HEK293 (cell line): ENCODE measurements around the gene CLCNKB.

Experiments used
- IKZF3 ChIP-seq: fragments of 450-650 bp; IDR thresholded peaks from 2 replicates; pipeline ENCODE4 v1.5.0; 2018; ENCODE audit warnings: missing biosample characterization, mild to moderate bottlenecking, missing genetic modification characterization, moderate library complexity
- SP7 ChIP-seq: fragments of 450-650 bp; formaldehyde crosslinking; IDR thresholded peaks from 2 replicates; pipeline ENCODE4 v1.5.1; 2016; ENCODE audit warnings: missing biosample characterization, missing genetic modification characterization
- ZNF292 ChIP-seq: fragments of 450-650 bp; formaldehyde crosslinking; IDR thresholded peaks from 2 replicates; pipeline ENCODE4 v1.5.1; 2016; ENCODE audit warnings: low read depth, missing biosample characterization, missing genetic modification characterization, borderline replicate concordance
- ZNF792 ChIP-seq: fragments of 450-650 bp; formaldehyde crosslinking; IDR thresholded peaks from 2 replicates; pipeline ENCODE4 v1.5.1; 2016; ENCODE audit warnings: missing biosample characterization, missing genetic modification characterization
- TF ChIP-seq, protein P1 (sequence below): fragments of 450-650 bp; formaldehyde crosslinking; IDR thresholded peaks from 2 replicates; pipeline ENCODE4 v1.5.1; 2016; ENCODE audit warnings: missing biosample characterization, missing genetic modification characterization

DNA sequence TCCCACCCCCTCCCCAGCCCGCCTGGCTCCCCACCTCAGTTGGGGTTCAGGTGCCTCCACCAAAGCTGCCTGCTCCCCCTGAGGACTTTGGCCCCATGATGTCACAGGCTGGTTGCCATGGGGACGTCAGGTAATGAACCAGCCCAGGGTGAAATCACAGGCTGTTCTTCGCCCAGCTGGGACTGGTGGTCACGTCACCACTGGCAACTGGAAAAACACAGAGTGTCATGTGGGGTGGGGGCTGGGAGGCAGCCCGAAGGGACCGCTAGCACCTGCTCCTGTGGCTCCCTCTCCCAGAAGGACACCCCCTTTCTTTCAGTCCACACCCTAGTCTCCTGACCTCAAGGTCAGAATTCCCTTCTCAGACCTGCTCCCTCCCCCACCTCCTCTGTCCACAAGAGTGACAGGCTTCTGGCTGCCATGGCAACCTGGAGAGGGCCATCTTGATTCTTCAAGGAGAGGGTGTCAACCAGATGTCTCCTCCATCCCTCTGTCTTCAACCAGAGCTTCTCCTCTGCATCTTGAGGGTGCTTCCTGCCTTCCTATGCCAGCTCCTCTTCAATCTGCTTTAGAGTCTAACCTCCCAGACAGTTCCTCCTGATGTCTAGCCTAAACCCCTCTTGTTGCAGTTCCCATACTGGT is 23.7 kb downstream of the CLCNKB start:
- TF ChIP-seq, protein P1, sequence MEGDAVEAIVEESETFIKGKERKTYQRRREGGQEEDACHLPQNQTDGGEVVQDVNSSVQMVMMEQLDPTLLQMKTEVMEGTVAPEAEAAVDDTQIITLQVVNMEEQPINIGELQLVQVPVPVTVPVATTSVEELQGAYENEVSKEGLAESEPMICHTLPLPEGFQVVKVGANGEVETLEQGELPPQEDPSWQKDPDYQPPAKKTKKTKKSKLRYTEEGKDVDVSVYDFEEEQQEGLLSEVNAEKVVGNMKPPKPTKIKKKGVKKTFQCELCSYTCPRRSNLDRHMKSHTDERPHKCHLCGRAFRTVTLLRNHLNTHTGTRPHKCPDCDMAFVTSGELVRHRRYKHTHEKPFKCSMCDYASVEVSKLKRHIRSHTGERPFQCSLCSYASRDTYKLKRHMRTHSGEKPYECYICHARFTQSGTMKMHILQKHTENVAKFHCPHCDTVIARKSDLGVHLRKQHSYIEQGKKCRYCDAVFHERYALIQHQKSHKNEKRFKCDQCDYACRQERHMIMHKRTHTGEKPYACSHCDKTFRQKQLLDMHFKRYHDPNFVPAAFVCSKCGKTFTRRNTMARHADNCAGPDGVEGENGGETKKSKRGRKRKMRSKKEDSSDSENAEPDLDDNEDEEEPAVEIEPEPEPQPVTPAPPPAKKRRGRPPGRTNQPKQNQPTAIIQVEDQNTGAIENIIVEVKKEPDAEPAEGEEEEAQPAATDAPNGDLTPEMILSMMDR (tag by site-specific recombination) = no peak
- no peak for TF ChIP-seq ZNF292 (tag by site-specific recombination)
- no peak for TF ChIP-seq ZNF792 (tag by site-specific recombination)
- no peak for TF ChIP-seq SP7
- no peak for TF ChIP-seq IKZF3
